SKM-1 (cell line): ENCODE data around the gene LGI2.

ENCODE experiments used
- DNase-seq: peaks from one replicate; lab custom pipeline; 2025; ENCODE audit not compliant: unreplicated experiment; lab: John Stamatoyannopoulos, UW

The LGI2 gene

GRCh38 chr4:24968278-24968677, 62.5 kb downstream of the LGI2 start:
- DNase-seq, result no peak

- no peak for DNase-seq
These were observed 63.4 kb downstream of the LGI2 start for GRCh38 chr4:24967346-24967745.

DNA sequence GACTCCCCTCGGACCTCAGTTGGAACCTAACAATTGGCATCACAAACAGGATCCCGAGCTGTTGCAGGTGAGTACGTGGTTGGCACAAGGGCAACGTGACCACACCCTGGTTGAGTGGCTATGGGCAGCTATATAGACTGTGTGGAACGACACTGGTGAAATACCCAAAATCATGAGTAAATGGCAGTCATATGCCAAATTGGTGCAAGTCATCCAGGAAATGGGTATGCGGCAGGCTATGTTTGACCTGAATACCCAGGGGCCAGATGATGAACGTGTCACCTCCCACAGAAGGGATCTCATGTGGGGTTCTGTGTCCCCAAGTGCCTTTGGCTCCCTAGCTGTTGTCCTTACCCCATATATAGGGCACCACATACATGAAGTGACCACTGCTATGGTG, 64.7 kb downstream of the LGI2 start:
- DNase-seq, result no peak

DNA sequence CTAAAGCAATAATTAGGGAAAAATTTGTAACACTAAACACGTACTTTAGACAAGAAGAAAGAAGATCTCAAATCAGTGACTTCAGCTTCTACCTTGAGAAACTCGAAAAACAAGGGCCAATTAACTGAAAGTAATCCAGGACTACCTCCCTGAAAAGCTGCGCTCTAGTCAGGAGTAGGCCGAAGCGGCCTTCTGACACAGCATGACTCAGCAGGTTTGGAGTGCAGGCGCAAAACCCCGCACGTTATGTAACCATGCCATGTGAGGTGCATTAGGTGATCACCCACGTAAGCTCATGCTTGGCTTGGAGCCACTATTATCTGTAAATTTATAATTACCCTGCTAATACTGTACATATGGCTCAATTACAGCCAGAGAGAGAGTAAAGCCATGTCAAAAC, 65.1 kb downstream of the LGI2 start:
- DNase-seq, result no peak

DNA sequence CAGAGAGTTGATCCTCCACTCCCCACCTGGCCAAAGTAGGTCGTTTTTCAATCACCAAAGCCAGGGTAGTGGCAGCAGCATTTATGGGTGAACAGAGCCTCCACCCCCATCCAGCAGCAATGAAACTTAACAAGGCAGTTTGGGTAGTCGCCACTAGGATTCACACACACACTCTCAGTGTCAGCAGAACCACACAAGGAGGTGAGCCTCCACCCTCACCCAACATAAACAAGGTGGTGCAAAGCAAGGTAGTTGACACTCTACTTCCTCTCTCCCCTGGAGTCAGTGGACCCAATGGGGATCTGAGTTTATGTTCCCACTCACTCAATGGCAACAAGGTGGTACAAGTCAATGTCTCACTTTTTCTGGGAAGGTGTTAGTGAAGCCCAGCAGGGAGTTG, 67.5 kb downstream of the LGI2 start:
- DNase-seq, result no peak

DNA sequence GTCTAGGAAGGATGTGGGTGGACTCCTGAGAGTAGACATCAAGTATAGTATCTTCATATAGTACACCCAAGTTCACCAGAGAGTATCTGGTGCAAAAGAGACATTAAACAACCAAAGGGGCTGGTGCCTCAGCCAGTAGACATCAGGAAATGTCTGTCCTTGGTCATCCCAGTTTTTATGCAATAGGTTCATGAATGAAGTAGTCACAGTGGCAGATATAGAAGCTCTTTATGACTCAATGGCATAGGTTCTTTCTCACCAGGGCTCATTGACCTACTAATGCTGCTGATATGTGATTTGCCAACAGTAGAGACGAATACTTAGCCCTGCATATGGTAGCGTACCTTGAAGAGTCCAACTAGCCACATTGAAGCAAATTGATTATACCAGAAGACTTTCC, 72.9 kb downstream of the LGI2 start:
- DNase-seq, result no peak

- no peak for DNase-seq
These were observed 74.0 kb downstream of the LGI2 start for GRCh38 chr4:24956763-24957162.

DNA sequence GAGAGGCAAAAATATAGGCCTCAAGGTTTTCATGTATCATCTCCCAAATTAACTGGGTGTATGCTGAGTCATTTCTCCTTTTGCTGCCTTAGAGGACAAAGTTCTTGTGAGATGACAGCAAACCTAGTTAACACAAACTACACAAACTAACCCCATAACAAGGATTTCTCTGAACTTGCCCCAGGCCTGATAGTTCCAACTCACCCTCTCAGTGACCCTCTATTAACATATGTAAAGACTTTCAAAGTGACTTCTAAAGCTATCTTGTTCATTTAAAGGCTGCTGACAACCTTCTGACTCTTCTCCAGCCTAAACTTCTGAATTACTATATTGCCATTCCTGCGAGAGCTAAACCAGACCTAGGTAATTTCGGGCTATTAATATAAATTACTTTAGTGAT, 74.7 kb downstream of the LGI2 start:
- DNase-seq, result no peak

DNA sequence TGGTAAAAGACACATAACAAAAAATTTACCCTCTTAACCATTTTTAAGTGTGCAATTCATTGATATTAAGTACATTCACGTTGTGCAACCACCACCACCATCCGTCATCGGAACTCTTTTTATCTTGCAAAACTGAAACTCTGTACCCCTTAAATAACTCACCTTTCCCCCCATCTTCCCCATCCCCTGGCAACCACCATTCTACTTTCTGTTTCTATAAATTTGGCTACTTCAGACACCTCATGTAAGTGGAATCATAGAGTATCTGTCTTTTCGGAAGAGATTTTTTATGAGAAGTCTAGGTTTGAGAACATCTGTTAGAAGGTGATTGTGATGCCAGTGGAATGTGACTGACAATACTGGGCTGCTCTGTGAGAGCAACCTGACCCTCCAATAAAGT, 78.1 kb downstream of the LGI2 start:
- DNase-seq, result no peak

- no peak for DNase-seq
These were observed 80.8 kb downstream of the LGI2 start for GRCh38 chr4:24949970-24950369.
